Stimulated activated effector memory CD8-positive, alpha-beta T cell treated with anti-CD3 and anti-CD28 coated beads, Interleukin-12 subunit alpha, Interleukin-12 subunit beta, amount 100 ng/mL, for 72 hours (primary cell): ENCODE data around the gene POLR2C.
"Not testable (repeated sequence)": the region's sequence is repeated elsewhere in the genome, so short reads cannot be mapped to it uniquely, and the experiment has no call there.

Experiments
- ATAC-seq: fragments of 150-1000 bp; cut with Tn5 transposase; 2 replicates; pipeline ENCODE4 v1.10.0; 2021
- DNase-seq, 2 donors: peaks; one replicate each; pipeline ENCODE4 v3.0.0; 2021 to 2022; ENCODE audit warnings: low spot score in 2 of 2
- H3K27ac Mint-ChIP-seq: one replicate; pipeline ENCODE4 v1.8.0; 2022; ENCODE audit warnings: mild to moderate bottlenecking, mixed read lengths
- H3K36me3 Mint-ChIP-seq: one replicate; pipeline ENCODE4 v1.8.0; 2022; ENCODE audit warnings: mild to moderate bottlenecking, mixed read lengths
- H3K4me1 Mint-ChIP-seq: one replicate; pipeline ENCODE4 v1.8.0; 2022; ENCODE audit warnings: mixed read lengths
- H3K4me3 Mint-ChIP-seq: one replicate; pipeline ENCODE4 v1.8.0; 2022; ENCODE audit warnings: mild to moderate bottlenecking, mixed read lengths
- H3K9me3 Mint-ChIP-seq: one replicate; pipeline ENCODE4 v1.8.0; 2022; ENCODE audit warnings: mixed read lengths

The POLR2C gene

DNA sequence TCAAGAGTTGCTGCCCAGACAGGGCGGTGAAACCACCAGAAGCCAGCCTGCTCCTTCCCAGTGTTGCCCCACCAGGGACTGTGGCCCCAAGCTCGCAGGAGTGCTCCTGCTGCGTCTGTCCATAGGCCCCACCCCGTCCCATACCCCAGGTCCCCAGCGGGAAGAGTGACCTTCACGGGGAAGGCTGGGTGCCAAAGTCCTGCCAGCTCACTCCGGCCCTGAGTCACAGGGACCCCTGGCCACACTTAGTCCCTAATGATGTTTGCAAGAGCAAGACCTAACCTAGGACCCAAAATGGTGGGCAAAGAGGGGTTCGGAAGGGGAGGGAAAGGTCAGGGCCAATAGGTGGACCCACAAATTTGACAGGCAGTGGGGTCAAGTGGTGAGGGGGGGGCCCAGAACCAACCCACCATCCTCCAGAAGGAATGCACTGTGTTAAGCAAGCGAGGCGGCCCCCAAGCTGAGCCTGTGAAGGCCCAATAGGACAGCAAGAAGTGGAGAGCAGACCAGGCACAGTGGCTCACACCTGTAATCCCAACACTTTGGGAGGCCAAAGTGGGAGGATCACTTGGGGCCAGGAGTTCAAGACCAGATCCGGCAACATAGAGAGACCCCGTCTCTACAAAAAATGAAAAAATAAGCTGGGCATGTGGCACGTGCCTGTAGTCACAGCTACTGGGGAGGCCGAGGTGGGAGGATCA, 20.5 kb downstream of the POLR2C start:
- H3K36me3 Mint-ChIP-seq = peaks cover 5% of the 10 kb centered on the region
- ATAC-seq = no peak
- no peak overlapping the region for H3K4me3 Mint-ChIP-seq
- DNase-seq = no peak
- no peaks in the 10 kb centered on the region for H3K9me3 Mint-ChIP-seq
- H3K4me1 Mint-ChIP-seq = peaks cover 34% of the 10 kb centered on the region
- no peak overlapping the region for H3K27ac Mint-ChIP-seq

DNA sequence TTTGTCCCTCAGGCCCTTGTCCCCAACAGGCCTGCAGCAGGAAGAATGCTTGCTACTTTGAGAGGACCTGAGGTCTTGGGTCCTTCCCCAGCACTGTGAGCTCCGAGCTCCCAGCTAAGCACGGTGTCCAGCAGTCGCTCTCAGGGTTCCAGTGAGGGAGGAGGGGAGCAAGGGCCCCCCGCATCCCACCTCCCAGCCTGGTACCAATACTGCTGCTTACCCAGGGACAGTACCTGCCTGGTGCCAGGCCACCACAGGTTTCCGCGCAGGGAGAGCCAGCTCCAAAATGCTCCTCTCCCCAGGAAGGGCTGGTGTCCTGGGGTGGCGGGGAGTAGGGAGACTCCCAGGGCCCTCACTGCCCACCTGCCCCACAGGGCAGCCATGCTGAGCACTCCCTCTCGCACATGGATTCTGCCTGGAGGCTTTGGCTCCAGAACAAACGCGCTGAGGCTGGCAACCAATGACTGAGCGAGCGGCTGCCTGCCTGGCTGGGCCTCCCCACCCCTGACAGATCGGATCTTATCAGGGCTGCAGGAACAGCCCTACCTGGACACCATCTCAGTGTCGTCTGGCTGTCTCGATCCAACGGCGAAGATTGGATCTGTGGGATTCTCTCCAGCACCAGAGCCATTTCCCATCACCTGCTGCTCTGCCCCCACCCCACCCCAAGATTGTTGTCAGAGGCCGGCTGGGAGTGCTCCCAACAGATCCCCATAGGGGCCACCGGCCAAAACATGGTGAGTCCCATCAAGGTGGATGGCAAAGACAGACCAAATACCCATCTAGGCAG, 21.4 kb downstream of the POLR2C start:
- no peaks in the 10 kb centered on the region for H3K9me3 Mint-ChIP-seq
- DNase-seq (no peak), ATAC-seq (no peak)
- peak overlapping the region; percentile 92 for H3K27ac Mint-ChIP-seq
- H3K4me1 Mint-ChIP-seq = peaks cover 34% of the 10 kb centered on the region
- H3K4me3 Mint-ChIP-seq = no peak overlapping the region
- H3K36me3 Mint-ChIP-seq = peaks cover 5% of the 10 kb centered on the region

DNA sequence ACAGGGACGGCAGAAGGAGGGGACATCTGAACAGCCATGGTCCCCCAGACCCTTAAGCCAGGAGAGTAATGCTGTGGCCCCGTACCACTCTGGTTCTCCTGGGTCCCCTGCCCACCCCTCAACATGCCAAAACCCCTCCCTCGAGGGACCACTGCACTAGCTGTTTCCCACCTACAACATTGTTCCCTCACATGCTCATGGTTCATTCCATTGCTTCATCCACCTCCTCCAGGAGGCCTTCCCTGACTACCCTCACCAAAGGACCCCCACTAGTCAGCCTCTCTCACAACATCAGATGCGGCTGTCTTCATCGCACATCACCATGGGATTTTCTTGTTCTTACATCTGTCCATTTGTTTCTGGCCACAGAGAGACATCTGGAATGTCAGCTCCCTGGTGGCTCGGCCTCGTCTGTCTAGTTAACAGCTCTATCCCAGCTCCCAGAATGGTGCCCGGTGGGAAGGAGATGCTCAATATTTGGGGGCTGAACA, 22.1 kb downstream of the POLR2C start:
- Mint-ChIP-seq H3K36me3 (peaks cover 5% of the 10 kb centered on the region), H3K4me3 (peak overlapping the region; percentile 91), H3K4me1 (peaks cover 30% of the 10 kb centered on the region), H3K9me3 (no peaks in the 10 kb centered on the region), H3K27ac (peak overlapping the region; percentile 92)
- no peak for ATAC-seq
- no peak for DNase-seq

DNA sequence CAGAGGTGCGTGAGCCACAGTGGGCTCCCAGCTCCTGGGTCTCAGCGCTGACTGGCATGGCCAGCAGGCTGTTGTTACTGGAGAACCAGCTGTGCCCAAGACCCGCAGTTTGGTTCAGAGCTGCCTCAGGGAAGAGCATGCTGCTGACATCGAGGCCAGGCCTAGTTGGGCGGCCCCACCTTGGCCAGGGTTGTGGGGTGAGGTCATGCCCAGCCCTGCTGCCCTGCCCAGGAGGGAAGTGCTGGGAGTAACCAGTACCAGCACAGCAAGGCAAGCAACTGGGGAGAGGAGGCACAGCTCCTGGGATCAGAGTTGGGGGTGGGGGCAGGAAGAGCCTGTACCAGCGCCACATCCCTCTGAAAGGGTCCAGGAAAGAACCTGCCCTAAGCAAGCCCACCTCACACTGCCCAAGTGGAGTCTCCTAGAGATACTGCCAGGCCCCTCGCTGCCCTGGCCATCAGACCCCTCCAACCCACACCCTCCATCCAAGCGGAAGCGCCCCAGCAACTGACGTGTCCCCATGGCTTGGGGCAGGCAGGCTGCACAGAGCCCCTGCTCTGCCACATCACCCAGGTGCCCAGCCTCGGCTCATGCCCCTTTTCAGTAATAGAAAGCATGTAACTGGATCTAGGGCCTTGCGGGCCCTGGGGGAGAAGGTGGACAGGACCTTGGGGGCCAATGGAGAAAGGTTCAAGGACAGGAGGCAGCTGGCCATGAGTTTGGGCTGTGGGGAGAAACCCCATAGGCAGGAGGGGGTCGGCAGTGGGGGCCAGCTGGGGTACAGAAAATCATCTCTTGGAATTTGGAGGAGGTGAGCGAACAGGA, 22.8 kb downstream of the POLR2C start:
- H3K36me3 Mint-ChIP-seq = peaks cover 5% of the 10 kb centered on the region
- H3K4me1 Mint-ChIP-seq = peaks cover 28% of the 10 kb centered on the region
- no peak for DNase-seq
- ATAC-seq = no peak
- peak overlapping the region; percentile 92 for H3K27ac Mint-ChIP-seq
- peak overlapping the region; percentile 91 for H3K4me3 Mint-ChIP-seq
- no peaks in the 10 kb centered on the region for H3K9me3 Mint-ChIP-seq

DNA sequence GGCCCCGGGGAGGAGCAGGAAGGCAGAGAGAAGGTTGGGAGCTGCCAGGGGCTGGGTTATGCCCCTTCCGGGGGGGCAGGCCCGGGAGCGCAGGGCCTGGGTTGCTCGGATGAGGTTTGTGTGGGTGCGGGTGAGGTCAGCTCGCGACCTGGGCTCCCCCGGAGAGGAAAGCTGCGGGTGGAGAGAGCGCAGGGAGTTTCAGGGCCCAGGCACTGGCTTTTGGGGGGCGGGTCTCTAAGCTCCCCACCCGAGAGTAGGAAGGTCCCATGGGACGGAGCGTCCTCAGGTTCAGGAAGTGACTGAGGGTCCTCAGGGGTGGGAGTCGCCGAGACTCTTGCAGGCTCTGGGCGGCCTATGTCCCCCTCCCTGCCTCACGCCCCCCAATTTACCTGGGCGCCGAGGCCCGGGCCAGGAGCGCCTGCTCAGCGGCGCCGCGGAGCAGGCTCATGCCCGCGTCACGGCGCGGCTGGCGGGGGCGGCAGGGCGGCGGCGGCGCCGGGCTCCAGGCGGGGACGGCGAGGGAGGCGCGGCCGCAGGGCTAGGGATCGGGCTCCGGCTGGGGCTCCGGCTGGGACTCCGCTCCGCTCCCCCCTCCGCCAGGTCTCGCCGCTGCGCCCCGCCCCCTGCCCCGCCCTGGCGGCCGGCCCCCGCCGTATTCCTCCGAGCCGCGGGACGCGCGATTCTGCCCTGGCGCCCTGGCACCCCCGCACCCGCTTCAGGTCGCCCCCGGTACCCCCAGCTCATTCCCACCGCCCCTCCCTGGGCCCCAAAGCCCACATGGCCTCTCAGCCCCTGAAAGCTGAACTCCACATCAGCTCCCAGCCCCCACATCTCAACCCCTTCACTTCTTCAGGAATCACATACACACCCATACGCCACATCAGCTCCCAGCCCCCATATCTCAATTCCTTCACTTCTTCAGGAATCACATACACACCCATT, 23.7 kb downstream of the POLR2C start, which contains the start of gene DOK4:
Gene DOK4, minus strand, starts transcription at position 578 of the 942 bp plus-strand sequence. CDS start 6,986 bp downstream, outside the sequence.
- DNase-seq (peak; percentile 72 to 81), ATAC-seq (peak; percentile 95)
- Mint-ChIP-seq H3K36me3 (peaks cover 5% of the 10 kb centered on the region), H3K27ac (peak within 1 kb of the TSS; percentile 92), H3K4me1 (peaks cover 27% of the 10 kb centered on the region), H3K4me3 (peak within 1 kb of the TSS; percentile 91), H3K9me3 (no peaks in the 10 kb centered on the region)

DNA sequence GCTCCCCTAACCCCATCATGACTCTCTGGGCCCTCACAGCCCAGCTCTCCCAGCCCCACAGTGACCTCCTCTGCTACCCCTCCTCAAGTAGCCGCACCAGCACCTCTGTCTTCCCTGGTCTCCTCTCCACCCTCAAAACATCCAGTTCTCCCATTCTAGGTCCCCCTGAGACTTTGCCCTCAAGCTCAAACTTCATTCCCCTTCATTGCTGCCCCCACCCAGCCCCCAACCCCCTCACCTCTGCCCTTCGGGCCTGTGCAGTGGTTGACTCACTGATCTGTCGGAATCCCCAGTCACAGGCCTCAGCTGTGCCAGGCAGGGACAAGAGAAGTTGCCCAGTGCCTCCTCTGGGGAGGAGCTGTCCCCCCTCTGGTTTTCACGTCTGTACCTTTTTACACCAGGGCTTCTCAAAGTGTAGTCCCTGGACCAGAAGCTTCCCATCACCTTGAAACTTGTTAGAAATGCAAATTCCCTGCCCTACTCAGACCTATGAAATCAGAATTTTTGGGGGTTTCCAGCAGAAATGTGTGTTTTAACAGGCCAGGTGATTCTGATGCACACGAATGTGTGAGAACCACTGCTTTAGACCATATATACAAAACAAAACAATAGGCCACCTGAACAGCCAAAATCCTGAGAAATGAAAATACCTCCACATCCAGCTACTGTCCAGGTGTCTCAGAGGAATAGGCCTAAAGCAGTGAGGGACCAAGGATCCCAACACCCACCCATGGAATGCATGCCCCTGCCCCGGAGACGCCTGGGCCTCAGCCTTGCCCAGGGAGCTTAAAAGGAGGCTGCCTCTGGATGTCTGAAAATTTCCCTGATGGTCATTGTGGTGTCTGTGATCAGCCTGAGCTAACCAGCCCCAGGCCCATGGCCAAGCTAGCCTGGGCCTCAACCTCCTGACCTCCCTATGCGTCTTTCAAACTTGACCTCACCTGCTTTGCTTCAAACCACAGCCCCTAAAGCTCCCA, 24.7 kb downstream of the POLR2C start:
- Mint-ChIP-seq H3K4me3 (peak overlapping the region; percentile 91), H3K27ac (peak overlapping the region; percentile 92), H3K9me3 (no peaks in the 10 kb centered on the region), H3K4me1 (peaks cover 23% of the 10 kb centered on the region), H3K36me3 (peaks cover 5% of the 10 kb centered on the region)
- ATAC-seq = no peak
- DNase-seq = no peak

DNA sequence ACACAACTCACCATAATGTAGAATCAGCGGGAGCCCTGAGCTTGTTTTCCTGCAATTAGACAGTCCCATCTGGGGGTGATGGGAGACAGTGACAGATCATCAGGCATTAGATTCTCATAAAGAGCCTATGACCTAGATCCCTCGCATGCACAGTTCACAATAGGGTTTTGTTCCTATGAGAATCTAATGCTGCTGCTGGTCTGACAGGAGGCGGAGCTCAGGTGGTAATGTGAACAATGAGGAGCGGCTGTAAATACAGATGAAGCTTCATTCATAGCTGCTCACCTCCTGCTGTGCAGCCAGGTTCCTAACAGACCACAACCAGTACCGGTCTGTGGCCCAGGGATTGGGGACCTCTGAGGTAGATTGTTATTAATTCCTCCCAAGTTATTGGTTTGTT, 26.8 kb downstream of the POLR2C start:
- ATAC-seq (no peak), DNase-seq (no peak)
- peaks cover 5% of the 10 kb centered on the region for H3K36me3 Mint-ChIP-seq
- no peaks in the 10 kb centered on the region for H3K9me3 Mint-ChIP-seq
- H3K27ac Mint-ChIP-seq = no peak overlapping the region
- H3K4me1 Mint-ChIP-seq = peaks cover 23% of the 10 kb centered on the region
- H3K4me3 Mint-ChIP-seq = no peak overlapping the region

DNA sequence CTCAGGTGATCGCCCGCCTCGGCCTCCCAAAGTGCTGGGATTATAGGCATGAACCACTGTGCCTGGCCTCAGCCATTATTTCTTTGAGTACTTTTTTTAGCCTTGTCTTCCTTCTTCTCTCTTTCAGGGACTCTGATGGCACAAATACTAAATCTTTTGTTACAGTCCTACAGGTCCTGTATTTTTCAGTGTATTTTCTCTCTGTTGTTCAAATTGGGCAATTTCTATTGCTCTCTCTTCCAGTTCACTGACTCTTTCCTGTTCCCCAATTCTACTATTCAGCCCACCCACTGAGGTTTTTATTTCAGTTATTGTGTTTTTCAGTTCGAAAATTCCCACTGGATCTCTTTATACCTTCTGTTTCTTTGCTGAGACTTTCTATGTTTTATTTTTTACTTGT, 31.3 kb downstream of the POLR2C start:
- Mint-ChIP-seq H3K36me3 (no peaks in the 10 kb centered on the region), H3K4me1 (no peaks in the 10 kb centered on the region), H3K4me3 (no peak overlapping the region), H3K9me3 (no peaks in the 10 kb centered on the region), H3K27ac (no peak overlapping the region)
- ATAC-seq (no peak), DNase-seq (no peak)

DNA sequence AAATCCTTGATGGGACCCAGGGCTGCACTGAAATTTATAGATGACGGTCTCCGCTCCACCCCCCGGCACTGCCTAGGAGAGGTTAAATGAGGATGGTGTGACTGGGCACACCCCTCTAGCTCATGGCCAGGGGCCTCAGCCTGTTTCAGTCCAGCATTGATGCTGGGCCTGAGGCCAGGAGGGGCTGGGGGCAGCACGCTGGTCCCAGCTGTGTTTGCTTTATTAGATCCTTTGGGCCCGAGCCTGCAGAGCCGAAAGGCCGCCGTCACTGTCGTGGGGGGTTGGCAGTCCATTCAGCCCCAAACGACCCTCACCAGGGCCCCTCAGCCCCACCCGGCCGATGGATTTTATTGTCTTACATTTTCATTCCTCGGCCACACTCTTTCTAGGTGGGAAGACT, 34.6 kb downstream of the POLR2C start:
- Mint-ChIP-seq H3K9me3 (no peaks in the 10 kb centered on the region), H3K4me3 (no peak overlapping the region), H3K4me1 (peaks cover 10% of the 10 kb centered on the region), H3K36me3 (no peaks in the 10 kb centered on the region), H3K27ac (no peak overlapping the region)
- DNase-seq (no peak), ATAC-seq (no peak)

DNA sequence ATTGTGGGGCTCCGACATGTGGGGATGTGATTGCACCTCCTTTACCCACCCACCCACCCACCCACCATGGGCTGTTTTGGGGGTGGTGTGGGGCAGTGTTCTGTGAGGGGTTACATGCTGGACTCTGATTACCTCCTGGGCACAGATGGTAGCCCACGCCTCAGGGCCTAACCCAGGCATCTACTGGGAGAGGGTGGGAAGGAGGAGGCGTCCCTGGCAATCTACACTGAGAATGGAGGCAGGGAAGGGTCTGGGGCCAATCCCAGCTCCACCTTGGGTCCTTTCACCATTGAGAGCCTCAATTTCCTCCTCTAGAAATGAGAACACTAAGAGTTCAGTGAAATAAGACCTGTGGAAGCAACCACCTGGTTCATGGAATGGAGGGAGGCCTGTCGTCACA, 35.6 kb downstream of the POLR2C start:
- ATAC-seq = no peak
- Mint-ChIP-seq H3K36me3 (no peaks in the 10 kb centered on the region), H3K4me3 (no peak overlapping the region), H3K9me3 (no peaks in the 10 kb centered on the region), H3K4me1 (peaks cover 10% of the 10 kb centered on the region), H3K27ac (no peak overlapping the region)
- no peak for DNase-seq

DNA sequence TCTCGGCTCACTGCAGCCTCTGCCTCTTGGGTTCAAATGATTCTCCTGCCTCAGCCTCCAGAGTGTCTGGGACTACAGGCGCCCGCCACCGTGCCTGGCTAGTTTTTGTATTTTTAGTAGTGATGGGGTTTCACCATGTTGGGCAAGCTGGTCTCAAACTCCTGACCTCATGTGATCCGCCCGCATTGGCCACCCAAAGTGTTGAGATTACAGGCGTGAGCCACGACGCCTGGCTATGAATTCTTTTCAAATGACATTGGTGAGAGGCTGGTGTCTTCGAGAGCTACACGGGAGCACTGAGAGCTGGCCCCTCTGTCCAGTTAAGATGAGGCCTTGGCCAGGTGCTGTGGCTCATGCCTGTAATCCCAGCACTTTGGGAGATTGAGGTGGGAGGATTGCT, 37.5 kb downstream of the POLR2C start:
- DNase-seq, H3K4me1 Mint-ChIP-seq, H3K36me3 Mint-ChIP-seq, H3K9me3 Mint-ChIP-seq, H3K27ac Mint-ChIP-seq, H3K4me3 Mint-ChIP-seq, ATAC-seq: not testable (repeated sequence)

DNA sequence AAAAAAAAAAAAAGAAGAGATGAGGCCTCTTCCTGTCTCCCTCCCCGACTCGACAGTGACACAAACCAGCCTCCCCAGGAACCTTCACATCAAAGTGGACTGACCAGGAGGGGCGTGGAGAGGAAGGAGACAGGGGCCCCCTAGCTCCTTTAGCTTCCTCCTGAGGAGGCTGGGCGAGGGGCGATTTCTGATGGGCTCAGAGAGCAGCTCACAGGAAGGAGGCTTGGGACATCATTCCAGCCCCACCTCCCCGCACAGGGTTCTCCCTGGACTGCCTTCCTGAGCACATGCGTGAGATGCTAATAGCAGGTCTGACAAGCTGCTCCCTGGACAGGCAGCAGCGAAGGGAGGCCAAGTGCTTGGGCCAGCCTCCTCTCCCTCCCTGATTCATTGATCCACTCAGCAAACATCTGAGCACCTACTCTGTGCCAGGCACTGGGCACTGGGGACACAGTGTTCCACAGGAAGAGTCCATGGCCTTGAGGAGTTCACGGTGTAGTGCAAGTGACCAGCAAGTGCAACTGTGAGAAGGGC, 38.2 kb downstream of the POLR2C start:
- H3K4me1 Mint-ChIP-seq = peaks cover 10% of the 10 kb centered on the region
- ATAC-seq (peak; percentile 51), DNase-seq (no peak)
- H3K36me3 Mint-ChIP-seq = no peaks in the 10 kb centered on the region
- H3K9me3 Mint-ChIP-seq = no peaks in the 10 kb centered on the region
- peak overlapping the region; percentile 86 for H3K27ac Mint-ChIP-seq
- H3K4me3 Mint-ChIP-seq = no peak overlapping the region

DNA sequence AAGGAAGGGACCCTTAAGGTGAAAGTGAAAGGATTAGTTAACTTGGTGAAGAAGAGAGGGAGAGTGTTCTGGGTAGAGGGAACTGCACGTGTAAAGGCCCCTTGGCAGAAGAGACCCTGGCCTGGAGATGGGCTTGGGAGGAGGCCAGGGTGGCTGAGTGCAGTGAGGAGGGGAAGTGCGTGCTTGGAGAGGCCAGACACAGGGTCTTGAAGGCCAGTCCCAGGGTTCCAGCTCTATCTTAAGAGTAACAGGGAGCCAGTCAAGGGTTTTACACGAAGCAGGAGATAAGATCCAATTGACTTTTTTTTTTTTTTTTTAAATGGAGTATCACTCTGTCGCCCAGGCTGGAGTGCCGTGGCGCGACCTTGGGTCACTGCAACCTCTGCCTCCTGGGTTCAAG, 39.0 kb downstream of the POLR2C start:
- ATAC-seq (no peak), DNase-seq (no peak)
- peaks cover 10% of the 10 kb centered on the region for H3K4me1 Mint-ChIP-seq
- H3K27ac Mint-ChIP-seq = peak overlapping the region; percentile 86
- no peaks in the 10 kb centered on the region for H3K36me3 Mint-ChIP-seq
- H3K9me3 Mint-ChIP-seq = no peaks in the 10 kb centered on the region
- no peak overlapping the region for H3K4me3 Mint-ChIP-seq
